Measurements from ENCODE around the gene PNPLA8. TPM values are rescaled to one million over a fixed set of nuclear protein-coding genes. Genes with fewer than 3 reads are reported as not detected.

Gene PNPLA8
- total and polyA plus RNA-seq, 5 experiments from 2014 or later = 19.7 to 26.5 (median 24.3) TPM

GRCh38 chr7:108453320-108453719 is 72.6 kb downstream of the PNPLA8 start:
- peaks cover 33 to 55% (median 44%) of the 10 kb centered on the region in 4 donors for H3K4me1 Mint-ChIP-seq
- no peaks in the 10 kb centered on the region for H3K9me3 Mint-ChIP-seq
- peaks cover 0 to 43% (median 0%) of the 10 kb centered on the region in 5 donors for H3K27me3 Mint-ChIP-seq
- ATAC-seq (no peak), DNase-seq (no peak)
- H3K36me3 Mint-ChIP-seq = peaks cover 0 to 4% (median 0%) of the 10 kb centered on the region in 3 donors
- POLR2A ChIA-PET = interaction anchor here (1.3 to 5.3 kb wide), 3 partner anchors 15 to 41 kb away, joined by 3 to 36 read pairs (median 4); no protein-coding TSS in a partner anchor
- H3K27ac Mint-ChIP-seq = no peak overlapping the region
- peak overlapping the region in 1 of 10 donors; percentile 9 for H3K4me3 Mint-ChIP-seq

- Mint-ChIP-seq H3K9me3 (no peaks in the 10 kb centered on the region), H3K27me3 (peaks cover 0 to 37% (median 0%) of the 10 kb centered on the region in 5 donors), H3K27ac (peak overlapping the region in 4 of 10 donors; percentile 63 to 68 (median 65))
These were observed 73.2 kb downstream of the PNPLA8 start for GRCh38 chr7:108452707-108453106.

DNA sequence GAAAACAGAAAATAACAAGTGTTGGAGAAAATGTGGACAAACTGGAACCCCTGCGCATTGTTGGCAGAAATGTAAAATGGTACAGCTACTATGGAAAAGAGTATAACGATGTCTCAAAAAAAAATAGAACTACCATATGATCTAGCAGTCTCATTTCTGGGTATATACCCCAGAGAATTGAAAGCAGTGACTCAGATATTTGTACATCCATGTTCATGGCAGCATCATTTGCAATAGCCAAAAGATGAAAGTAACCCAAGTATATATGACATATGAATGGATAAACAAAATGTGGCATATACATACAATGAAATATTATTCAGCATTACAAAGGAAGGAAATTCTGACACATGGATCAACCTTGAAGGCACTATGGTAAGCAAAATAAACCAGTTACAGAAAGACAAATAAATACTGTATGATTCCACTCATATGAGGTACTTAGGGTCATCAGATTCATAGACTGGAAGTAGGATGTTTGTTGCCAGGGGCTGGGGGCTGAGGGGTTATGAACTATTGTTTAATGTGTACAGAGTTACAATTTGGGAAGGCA is 74.6 kb downstream of the PNPLA8 start:
- H3K36me3 Mint-ChIP-seq = peaks cover 0 to 4% (median 0%) of the 10 kb centered on the region in 3 donors
- peaks cover 16 to 44% (median 30%) of the 10 kb centered on the region in 4 donors for H3K4me1 Mint-ChIP-seq
- POLR2A ChIA-PET = no interaction called here
- H3K27ac Mint-ChIP-seq = peak overlapping the region in 1 of 10 donors; percentile 38
- ATAC-seq (no peak), DNase-seq (no peak)
- peaks cover 0 to 26% (median 0%) of the 10 kb centered on the region in 5 donors for H3K27me3 Mint-ChIP-seq
- H3K4me3 Mint-ChIP-seq = peak overlapping the region in 1 of 10 donors; percentile 56
- H3K9me3 Mint-ChIP-seq = no peaks in the 10 kb centered on the region

More at GRCh38 chr7:108452707-108453106, 73.2 kb downstream of the PNPLA8 start:
- Mint-ChIP-seq H3K36me3 (peaks cover 0 to 4% (median 0%) of the 10 kb centered on the region in 3 donors), H3K4me1 (peaks cover 27 to 53% (median 39%) of the 10 kb centered on the region in 4 donors), H3K4me3 (peak overlapping the region in 8 of 10 donors; percentile 15 to 76 (median 50))
- POLR2A ChIA-PET = interaction anchor here (0.9 to 5.3 kb wide), 3 partner anchors 16 to 43 kb away, joined by 3 to 36 read pairs (median 5); no protein-coding TSS in a partner anchor
- peak in 6 of 10 donors; percentile 30 to 62 (median 42) for DNase-seq
- peak; percentile 27 to 28 for ATAC-seq

GRCh38 chr7:108450160-108450559 is 75.8 kb downstream of the PNPLA8 start:
- Mint-ChIP-seq H3K27me3 (peaks cover 0 to 26% (median 0%) of the 10 kb centered on the region in 5 donors), H3K27ac (no peak overlapping the region), H3K4me3 (no peak overlapping the region), H3K9me3 (no peaks in the 10 kb centered on the region), H3K36me3 (peaks cover 0 to 4% (median 0%) of the 10 kb centered on the region in 3 donors), H3K4me1 (peaks cover 16 to 50% (median 30%) of the 10 kb centered on the region in 4 donors)
- ATAC-seq = no peak
- POLR2A ChIA-PET = no interaction called here
- no peak for DNase-seq

- Mint-ChIP-seq H3K4me3 (no peak overlapping the region), H3K4me1 (peaks cover 14 to 51% (median 28%) of the 10 kb centered on the region in 4 donors), H3K36me3 (peaks cover 0 to 4% (median under 1%) of the 10 kb centered on the region in 3 donors), H3K27ac (no peak overlapping the region), H3K27me3 (peaks cover 0 to 26% (median 0%) of the 10 kb centered on the region in 5 donors), H3K9me3 (no peaks in the 10 kb centered on the region)
- POLR2A ChIA-PET = no interaction called here
- DNase-seq (no peak), ATAC-seq (no peak)
These were observed 76.4 kb downstream of the PNPLA8 start for GRCh38 chr7:108449521-108449920.

GRCh38 chr7:108448584-108449505 is 77.1 kb downstream of the PNPLA8 start:
- ATAC-seq (no peak), DNase-seq (no peak)
- Mint-ChIP-seq H3K36me3 (peaks cover 0 to 4% (median 1%) of the 10 kb centered on the region in 3 donors), H3K4me1 (peaks cover 8 to 51% (median 27%) of the 10 kb centered on the region in 4 donors), H3K9me3 (no peaks in the 10 kb centered on the region), H3K27me3 (peaks cover 0 to 24% (median 0%) of the 10 kb centered on the region in 5 donors), H3K4me3 (no peak overlapping the region), H3K27ac (no peak overlapping the region)
- POLR2A ChIA-PET = no interaction called here

GRCh38 chr7:108442039-108442568 is 83.8 kb downstream of the PNPLA8 start:
- Mint-ChIP-seq H3K27me3 (peaks cover 0 to 4% (median 0%) of the 10 kb centered on the region in 5 donors), H3K4me1 (peaks cover 3 to 33% (median 16%) of the 10 kb centered on the region in 4 donors), H3K36me3 (peaks cover 0 to 5% (median 1%) of the 10 kb centered on the region in 3 donors), H3K4me3 (no peak overlapping the region), H3K27ac (no peak overlapping the region), H3K9me3 (no peaks in the 10 kb centered on the region)
- POLR2A ChIA-PET = no interaction called here
- DNase-seq (no peak), ATAC-seq (no peak)

GRCh38 chr7:108441392-108441955 is 84.5 kb downstream of the PNPLA8 start:
- Mint-ChIP-seq H3K27me3 (peaks cover 0 to 4% (median 0%) of the 10 kb centered on the region in 5 donors), H3K4me3 (no peak overlapping the region), H3K36me3 (peaks cover 0 to 8% (median 1%) of the 10 kb centered on the region in 3 donors), H3K4me1 (peaks cover 3 to 33% (median 17%) of the 10 kb centered on the region in 4 donors), H3K9me3 (no peaks in the 10 kb centered on the region), H3K27ac (no peak overlapping the region)
- no peak for DNase-seq
- ATAC-seq = no peak
- POLR2A ChIA-PET = interaction anchor here (0.7 kb wide), 1 partner anchor 15 kb away, joined by 3 read pairs; no protein-coding TSS in a partner anchor

DNA sequence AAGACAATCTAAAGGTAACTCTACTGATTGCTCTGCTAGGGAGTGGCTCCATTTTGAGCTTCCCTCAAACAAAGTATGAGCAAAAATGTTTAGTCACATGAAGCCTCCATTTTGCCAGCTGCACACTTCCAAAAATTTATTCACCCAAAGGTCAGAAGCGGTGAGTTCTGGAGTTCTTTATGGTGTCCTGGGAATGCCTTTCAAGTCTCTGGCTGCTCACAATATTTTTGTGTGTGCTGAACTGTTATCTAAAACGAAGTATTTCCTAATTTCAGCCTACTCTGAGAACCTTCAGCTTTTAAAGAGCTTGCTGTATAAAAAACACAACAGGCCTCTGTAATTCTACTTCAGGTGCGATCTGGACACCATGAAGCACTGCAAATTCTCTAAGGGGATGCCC is 85.3 kb downstream of the PNPLA8 start:
- Mint-ChIP-seq H3K9me3 (peaks cover 0 to 1% (median 0%) of the 10 kb centered on the region in 9 donors), H3K27me3 (peaks cover 0 to 4% (median 0%) of the 10 kb centered on the region in 5 donors), H3K27ac (no peak overlapping the region), H3K36me3 (peaks cover 0 to 8% (median 2%) of the 10 kb centered on the region in 3 donors), H3K4me3 (no peak overlapping the region), H3K4me1 (peaks cover 3 to 35% (median 14%) of the 10 kb centered on the region in 4 donors)
- DNase-seq = no peak
- POLR2A ChIA-PET = interaction anchor here (0.7 kb wide), 1 partner anchor 16 kb away, joined by 3 read pairs; no protein-coding TSS in a partner anchor
- no peak for ATAC-seq

DNA sequence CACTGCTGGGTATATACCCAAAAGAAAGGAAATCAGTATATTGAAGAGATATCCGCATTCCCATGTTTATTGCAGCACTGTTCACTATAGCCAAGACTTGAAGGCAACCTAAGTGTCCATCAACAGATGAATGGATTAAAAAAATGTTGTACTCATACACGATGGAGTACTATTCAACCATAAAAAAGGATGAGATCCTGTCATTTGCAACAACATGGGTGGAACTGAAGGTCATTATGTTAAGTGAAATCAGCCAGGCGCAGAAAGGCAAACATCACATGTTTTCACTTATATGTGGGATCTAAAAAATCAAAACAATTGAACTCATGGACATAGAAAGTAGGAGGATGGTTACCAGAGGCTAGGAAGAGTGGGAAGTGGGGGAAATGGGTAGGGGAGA is 89.0 kb downstream of the PNPLA8 start:
- DNase-seq (no peak), ATAC-seq (no peak)
- peaks cover 0 to 5% (median 0%) of the 10 kb centered on the region in 9 donors for H3K9me3 Mint-ChIP-seq
- peaks cover 0 to 14% (median 0%) of the 10 kb centered on the region in 5 donors for H3K27me3 Mint-ChIP-seq
- H3K4me3 Mint-ChIP-seq = no peak overlapping the region
- peaks cover 0 to 16% (median 3%) of the 10 kb centered on the region in 3 donors for H3K36me3 Mint-ChIP-seq
- POLR2A ChIA-PET = no interaction called here
- H3K4me1 Mint-ChIP-seq = peaks cover under 1 to 43% (median 25%) of the 10 kb centered on the region in 4 donors
- H3K27ac Mint-ChIP-seq = peak overlapping the region in 1 of 10 donors; percentile 29

- Mint-ChIP-seq H3K36me3 (peaks cover 4 to 32% (median 20%) of the 10 kb centered on the region in 3 donors), H3K4me3 (no peak overlapping the region), H3K27me3 (peaks cover 0 to 16% (median 0%) of the 10 kb centered on the region in 5 donors), H3K9me3 (peaks cover 0 to 5% (median 0%) of the 10 kb centered on the region in 9 donors), H3K27ac (peak overlapping the region in 1 of 10 donors; percentile 7), H3K4me1 (peaks cover 0 to 59% (median 40%) of the 10 kb centered on the region in 4 donors)
- ATAC-seq = no peak
- DNase-seq = no peak
- POLR2A ChIA-PET = no interaction called here
These were observed 91.9 kb downstream of the PNPLA8 start for GRCh38 chr7:108434010-108434409.

DNA sequence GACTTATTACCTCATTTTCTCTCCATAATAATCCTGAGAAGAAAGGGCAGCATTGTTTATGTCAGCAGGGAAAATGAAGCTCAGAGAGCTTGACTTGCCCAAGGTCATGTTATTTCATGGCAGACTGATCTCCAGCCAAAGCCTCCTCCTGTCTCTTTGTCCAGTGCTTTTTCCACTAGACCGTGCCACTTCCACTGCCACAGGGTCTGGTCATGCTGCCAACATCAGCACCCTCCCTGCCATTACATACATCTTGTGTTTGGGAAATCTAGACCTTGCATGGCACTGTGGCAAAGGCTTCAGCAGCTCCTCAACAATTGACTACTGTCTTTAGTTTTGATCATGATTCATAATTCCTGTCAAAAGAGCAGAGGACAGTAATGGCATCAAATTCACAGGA is 94.8 kb downstream of the PNPLA8 start:
- POLR2A ChIA-PET = no interaction called here
- Mint-ChIP-seq H3K4me1 (peaks cover 0 to 62% (median 41%) of the 10 kb centered on the region in 4 donors), H3K36me3 (peaks cover 4 to 32% (median 18%) of the 10 kb centered on the region in 3 donors), H3K27me3 (peaks cover 0 to 17% (median 0%) of the 10 kb centered on the region in 5 donors), H3K4me3 (peak overlapping the region in 1 of 10 donors; percentile 5), H3K9me3 (peaks cover 0 to 5% (median 0%) of the 10 kb centered on the region in 9 donors), H3K27ac (no peak overlapping the region)
- DNase-seq = no peak
- no peak for ATAC-seq
